DMS153 (cell line): ENCODE measurements around the gene XRCC2.

Source experiments
- DNase-seq: peaks from one replicate; lab custom pipeline; 2025; lab: John Stamatoyannopoulos, UW

The XRCC2 gene

DNA sequence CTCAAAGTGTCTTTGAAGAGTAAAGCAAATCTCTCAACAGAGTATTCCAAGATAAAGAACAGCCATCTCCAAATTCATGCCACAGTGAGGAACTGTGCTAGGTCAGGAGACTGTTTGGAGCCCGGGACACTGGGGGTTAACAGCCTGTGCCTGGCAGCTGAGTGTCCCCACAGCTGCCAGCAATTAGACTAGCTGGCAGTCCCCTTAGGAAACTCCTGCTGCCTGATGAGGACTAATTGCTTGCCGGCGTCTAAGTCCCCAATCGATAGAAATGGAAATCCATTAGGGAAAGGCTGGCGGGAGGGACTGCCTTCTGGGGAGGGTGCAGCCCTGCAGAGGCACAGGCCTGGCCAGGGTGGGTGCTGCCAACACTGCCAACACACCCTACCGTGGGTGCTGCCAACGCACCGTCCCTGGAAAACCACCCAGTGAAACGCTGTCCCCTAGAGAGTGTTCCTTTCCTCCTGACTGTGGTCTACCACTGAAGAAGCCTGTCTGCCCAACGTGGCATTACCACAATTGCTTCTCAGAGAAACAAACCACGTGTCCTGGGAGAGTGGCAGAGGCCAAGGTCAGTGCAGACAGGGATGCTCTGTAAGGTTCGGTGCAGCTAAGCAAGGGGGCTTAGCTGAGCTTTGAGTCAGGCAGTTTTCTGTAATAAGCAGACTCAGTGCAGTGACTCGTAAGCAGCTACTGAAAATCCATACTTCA is 60.8 kb downstream of the XRCC2 start:
- DNase-seq: peak; percentile 12

GRCh38 chr7:152608656-152609055 is 67.3 kb downstream of the XRCC2 start:
- no peak for DNase-seq

GRCh38 chr7:152608208-152608607 is 67.7 kb downstream of the XRCC2 start:
- DNase-seq: no peak

DNA sequence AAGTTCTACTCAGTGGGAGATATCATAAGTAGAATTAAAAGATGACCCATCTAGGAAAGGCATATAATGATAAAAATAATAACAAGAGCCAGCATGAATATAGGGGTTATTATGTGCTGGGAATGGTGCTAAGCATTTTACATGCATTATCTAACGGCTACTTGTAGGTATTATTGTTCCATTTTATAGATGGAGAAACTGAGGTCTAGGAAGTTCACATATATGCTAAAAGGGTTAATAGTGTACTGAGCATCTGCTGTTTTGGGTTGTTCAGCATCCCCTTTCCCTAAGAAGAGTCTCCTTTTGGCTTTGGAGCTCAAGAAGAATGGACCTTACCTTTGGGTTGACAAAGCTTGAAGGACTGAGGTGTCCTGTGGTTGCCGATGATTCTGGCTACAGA is 68.9 kb downstream of the XRCC2 start:
- no peak for DNase-seq

DNA sequence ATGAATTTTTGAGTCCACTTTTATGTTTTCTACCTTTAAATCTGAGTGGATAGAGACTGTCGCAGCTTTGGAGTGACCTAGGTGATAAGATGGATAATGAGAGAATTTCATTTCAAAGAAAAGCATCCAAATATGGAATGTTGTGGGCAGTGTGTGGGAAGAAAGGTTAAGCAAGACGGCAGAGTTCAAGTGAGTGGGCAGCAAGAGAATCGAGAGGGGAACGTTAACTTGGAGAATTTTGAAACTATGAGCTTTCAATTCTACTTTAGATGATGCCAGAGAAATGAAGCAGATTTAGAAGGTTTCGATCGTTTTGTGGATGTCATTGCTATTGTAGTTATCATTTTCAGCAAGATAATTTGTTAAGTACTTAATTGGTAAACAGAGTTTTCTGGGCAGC is 73.0 kb downstream of the XRCC2 start:
- no peak for DNase-seq

GRCh38 chr7:152601305-152601798 is 74.6 kb downstream of the XRCC2 start:
- no peak for DNase-seq

DNA sequence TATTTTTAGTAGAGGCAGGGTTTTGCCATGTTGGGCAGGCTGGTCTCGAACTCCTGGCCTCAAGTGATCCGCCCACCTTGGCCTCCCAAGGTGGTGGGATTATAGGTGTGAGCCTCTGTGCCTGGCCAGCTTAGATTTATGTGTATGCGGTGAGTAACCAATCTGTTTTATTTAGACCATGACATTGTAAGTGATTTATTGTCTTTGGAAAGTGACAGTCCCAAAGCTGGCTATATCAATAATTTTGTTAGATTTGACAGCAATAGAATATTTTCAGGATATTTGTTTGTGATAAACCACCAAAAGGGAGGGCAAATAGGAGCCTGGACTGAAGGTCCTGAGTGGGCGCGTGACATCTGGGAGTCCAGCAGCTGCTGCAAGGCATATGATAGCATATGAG is 75.7 kb downstream of the XRCC2 start:
- DNase-seq: no peak

DNA sequence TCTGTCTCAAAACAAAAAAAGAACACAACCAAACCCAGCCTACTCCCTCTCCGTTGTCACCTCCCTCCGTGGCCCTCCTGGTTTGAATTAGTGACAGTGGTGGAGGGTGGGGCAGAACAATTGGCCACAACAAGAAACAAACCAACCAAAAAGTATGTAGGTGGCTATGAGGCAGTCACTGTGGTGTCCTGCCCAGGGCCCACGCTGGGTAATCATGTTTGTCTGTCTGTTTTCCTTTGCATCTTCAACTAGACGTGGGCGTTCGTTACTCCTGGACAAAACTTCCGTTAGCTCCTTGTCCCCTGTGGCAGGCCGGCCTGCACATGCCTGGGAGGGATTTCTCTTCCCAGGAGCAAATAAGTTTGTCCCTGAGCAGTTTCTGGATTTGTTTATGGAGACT is 78.4 kb downstream of the XRCC2 start:
- no peak for DNase-seq

GRCh38 chr7:152596824-152597223 is 79.1 kb downstream of the XRCC2 start:
- DNase-seq: no peak
